Endodermal cell (in vitro differentiated cells): Measurements from ENCODE around the gene ZCWPW2. TPM values are rescaled to one million over a fixed set of nuclear protein-coding genes. Genes with fewer than 3 reads are reported as not detected.

Source experiments
- DNase-seq: peaks from one replicate; pipeline ENCODE4 v3.0.0-alpha.2; 2017
- H3K27ac ChIP-seq: 2 replicates; pipeline ENCODE4 v1.5.1; 2013; ENCODE audit warnings: mild to moderate bottlenecking, low read depth, low read length, moderate library complexity
- H3K27me3 ChIP-seq: 2 replicates; pipeline ENCODE4 v1.6.1; 2013; ENCODE audit warnings: mild to moderate bottlenecking, low read length, moderate library complexity; ENCODE audit not compliant: insufficient read depth, control insufficient read depth, poor library complexity, severe bottlenecking
- H3K36me3 ChIP-seq: 2 replicates; pipeline ENCODE4 v1.7.0; 2013; ENCODE audit warnings: mild to moderate bottlenecking, low read length, moderate library complexity; ENCODE audit not compliant: control insufficient read depth, insufficient read depth
- H3K4me1 ChIP-seq: one replicate; pipeline ENCODE4 v1.7.0; 2013; ENCODE audit warnings: low read length; ENCODE audit not compliant: control insufficient read depth, insufficient read depth
- H3K4me3 ChIP-seq: 2 replicates; pipeline ENCODE4 v1.5.1; 2013; ENCODE audit warnings: mild to moderate bottlenecking, low read length, moderate library complexity
- H3K9ac ChIP-seq: 2 replicates; pipeline ENCODE4 v1.6.1; 2013; ENCODE audit warnings: mild to moderate bottlenecking, low read length, moderate library complexity; ENCODE audit not compliant: poor library complexity, severe bottlenecking; ENCODE audit errors: extremely low read depth
- H3K9me3 ChIP-seq: 2 replicates; pipeline ENCODE4 v1.6.1; 2013; ENCODE audit warnings: mild to moderate bottlenecking, low read length, moderate library complexity; ENCODE audit not compliant: control insufficient read depth
- H3K27ac Mint-ChIP-seq: 2 replicates; pipeline ENCODE4 v1.8.0; 2020; ENCODE audit warnings: mixed read lengths
- H3K27me3 Mint-ChIP-seq: 2 replicates; pipeline ENCODE4 v1.8.0; 2021; ENCODE audit warnings: mild to moderate bottlenecking, mixed read lengths; ENCODE audit not compliant: insufficient read depth
- H3K36me3 Mint-ChIP-seq: 2 replicates; pipeline ENCODE4 v1.8.0; 2020; ENCODE audit warnings: low read depth, mixed read lengths
- H3K4me1 Mint-ChIP-seq: 2 replicates; pipeline ENCODE4 v1.8.0; 2020; ENCODE audit warnings: mixed read lengths
- H3K4me3 Mint-ChIP-seq: 2 replicates; pipeline ENCODE4 v1.8.0; 2020; ENCODE audit warnings: mild to moderate bottlenecking, moderate library complexity, mixed read lengths
- H3K9me3 Mint-ChIP-seq: 2 replicates; pipeline ENCODE4 v1.8.0; 2020; ENCODE audit warnings: mild to moderate bottlenecking, mixed read lengths
- whole genome bisulfite sequencing, 2 experiments: methylation state at CpG; one replicate each; pipeline versions ENCODE4 v1.1.5 to v1.1.7; 2013; ENCODE audit warnings: missing lambda C conversion rate in 2 of 2, mixed read lengths in 1 of 2; ENCODE audit not compliant: insufficient coverage in 1 of 2, insufficient read length in 1 of 2; 5-methylcytosine and 5-hydroxymethylcytosine counted together
- total RNA-seq, 2 donors: library from RNA; stranded (reverse); fragmentation: NEBNext Ultra II Directional in 1 of 2; extraction: Animal tissue kit (Norgen Biotek cat#: 25700) in 1 of 2; gene quantifications; 2 replicates in 1 of 2; 3 replicates in 1 of 2; pipeline ENCODE4 v1.2.1, GENCODE V29; 2021
- TF ChIP-seq, protein P1 (sequence below): fragments of 200-600 bp; sonication (generic); conservative IDR thresholded peaks from 2 replicates; pipeline ENCODE4 v1.5.0; 2021; ENCODE audit warnings: antibody characterized with exemption, mild to moderate bottlenecking

Gene ZCWPW2
- total RNA-seq, 2 donors from 2014 or later, result 0.82 TPM; not detected in 1

DNA sequence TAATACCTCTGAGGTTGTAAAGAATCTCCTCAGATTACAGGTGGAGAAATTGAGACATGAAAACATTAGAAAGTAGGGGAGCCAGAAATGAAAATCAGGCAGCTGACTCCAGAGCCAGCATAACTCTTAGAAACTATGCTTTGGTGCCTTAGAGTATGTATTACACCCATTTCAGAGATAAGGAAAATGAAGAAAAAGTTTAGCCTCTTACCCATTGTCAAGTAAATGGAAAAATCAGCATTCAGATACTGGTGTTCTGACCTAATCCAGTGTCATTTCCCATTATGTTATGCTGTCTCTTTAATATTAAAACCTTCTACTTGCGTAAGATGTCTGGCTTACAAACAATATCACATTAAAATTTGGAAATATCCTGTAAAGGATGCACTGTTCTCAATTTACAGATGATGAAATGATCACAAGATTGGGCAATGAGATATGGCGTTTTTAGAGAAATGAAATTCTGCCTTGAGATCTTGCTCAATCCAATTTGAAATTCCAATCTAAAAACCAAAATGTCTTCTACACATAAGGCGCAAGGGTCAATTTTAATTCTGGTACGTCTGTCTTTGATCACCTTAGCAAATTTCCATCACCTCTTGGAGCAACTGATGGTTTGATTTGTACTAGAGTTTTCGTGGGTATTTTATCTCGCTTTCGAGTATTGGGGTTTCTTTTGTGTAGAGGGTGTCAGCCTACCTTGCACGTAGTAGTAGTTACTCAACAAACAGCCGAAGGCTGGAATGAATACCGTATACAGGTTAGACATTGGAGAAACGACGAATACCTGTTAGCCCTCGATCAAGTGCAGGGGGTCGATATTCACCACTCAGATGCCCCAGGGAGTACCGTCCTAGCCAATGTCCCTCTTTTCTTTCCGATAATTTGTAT lies 902 bp upstream of the ZCWPW2 start:
- Mint-ChIP-seq H3K27ac (peak overlapping the region; percentile 98), H3K27me3 (no peaks in the 10 kb centered on the region), H3K36me3 (peaks cover 9% of the 10 kb centered on the region), H3K4me1 (peaks cover 37% of the 10 kb centered on the region), H3K9me3 (peaks cover 3% of the 10 kb centered on the region), H3K4me3 (peak overlapping the region; percentile 94)
- Histone ChIP-seq H3K27me3 (no peaks in the 10 kb centered on the region), H3K27ac (no peak overlapping the region), H3K4me3 (peak overlapping the region; percentile 89), H3K4me1 (peaks cover 6% of the 10 kb centered on the region), H3K36me3 (peaks cover 6% of the 10 kb centered on the region), H3K9me3 (peaks cover 10% of the 10 kb centered on the region), H3K9ac (peak overlapping the region; percentile 76)
- no peak for DNase-seq
- TF ChIP-seq, protein P1, sequence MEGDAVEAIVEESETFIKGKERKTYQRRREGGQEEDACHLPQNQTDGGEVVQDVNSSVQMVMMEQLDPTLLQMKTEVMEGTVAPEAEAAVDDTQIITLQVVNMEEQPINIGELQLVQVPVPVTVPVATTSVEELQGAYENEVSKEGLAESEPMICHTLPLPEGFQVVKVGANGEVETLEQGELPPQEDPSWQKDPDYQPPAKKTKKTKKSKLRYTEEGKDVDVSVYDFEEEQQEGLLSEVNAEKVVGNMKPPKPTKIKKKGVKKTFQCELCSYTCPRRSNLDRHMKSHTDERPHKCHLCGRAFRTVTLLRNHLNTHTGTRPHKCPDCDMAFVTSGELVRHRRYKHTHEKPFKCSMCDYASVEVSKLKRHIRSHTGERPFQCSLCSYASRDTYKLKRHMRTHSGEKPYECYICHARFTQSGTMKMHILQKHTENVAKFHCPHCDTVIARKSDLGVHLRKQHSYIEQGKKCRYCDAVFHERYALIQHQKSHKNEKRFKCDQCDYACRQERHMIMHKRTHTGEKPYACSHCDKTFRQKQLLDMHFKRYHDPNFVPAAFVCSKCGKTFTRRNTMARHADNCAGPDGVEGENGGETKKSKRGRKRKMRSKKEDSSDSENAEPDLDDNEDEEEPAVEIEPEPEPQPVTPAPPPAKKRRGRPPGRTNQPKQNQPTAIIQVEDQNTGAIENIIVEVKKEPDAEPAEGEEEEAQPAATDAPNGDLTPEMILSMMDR, result no peak
- 24 to 26% methylated on average over 11 to 16 of the region's 16 CpGs for WGBS, 2 experiments

DNA sequence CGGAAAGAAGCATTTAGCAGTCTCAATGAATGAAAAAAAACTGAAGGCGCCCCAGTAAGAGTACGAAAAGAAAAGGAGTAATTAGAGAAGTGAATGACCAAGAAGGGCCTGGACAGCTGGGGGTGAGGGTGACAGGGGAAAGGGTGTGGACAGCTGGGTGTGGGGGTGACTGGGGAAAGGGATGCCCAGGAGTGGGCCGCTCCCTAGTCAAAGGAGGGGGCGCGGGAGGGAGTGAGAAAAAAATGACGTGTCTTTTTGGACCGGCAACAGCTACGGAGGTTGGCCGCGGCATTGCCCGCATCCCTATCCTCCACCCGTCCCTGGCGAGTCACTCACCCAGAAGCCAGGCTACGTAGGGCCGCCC lies 274 bp upstream of the ZCWPW2 start:
- Histone ChIP-seq H3K27ac (peak overlapping the region; percentile 97), H3K9me3 (peaks cover 11% of the 10 kb centered on the region), H3K9ac (peak overlapping the region; percentile 76), H3K4me1 (peaks cover 6% of the 10 kb centered on the region), H3K27me3 (no peaks in the 10 kb centered on the region), H3K36me3 (peaks cover 7% of the 10 kb centered on the region), H3K4me3 (peak overlapping the region; percentile 89)
- TF ChIP-seq, protein P1, result no peak
- Mint-ChIP-seq H3K4me3 (peak overlapping the region; percentile 94), H3K36me3 (peaks cover 10% of the 10 kb centered on the region), H3K27me3 (no peaks in the 10 kb centered on the region), H3K9me3 (peaks cover 4% of the 10 kb centered on the region), H3K27ac (peak overlapping the region; percentile 98), H3K4me1 (peaks cover 31% of the 10 kb centered on the region)
- no peak for DNase-seq
- WGBS, 2 experiments, result 0% methylated on average over 7 to 16 of the region's 16 CpGs

DNA sequence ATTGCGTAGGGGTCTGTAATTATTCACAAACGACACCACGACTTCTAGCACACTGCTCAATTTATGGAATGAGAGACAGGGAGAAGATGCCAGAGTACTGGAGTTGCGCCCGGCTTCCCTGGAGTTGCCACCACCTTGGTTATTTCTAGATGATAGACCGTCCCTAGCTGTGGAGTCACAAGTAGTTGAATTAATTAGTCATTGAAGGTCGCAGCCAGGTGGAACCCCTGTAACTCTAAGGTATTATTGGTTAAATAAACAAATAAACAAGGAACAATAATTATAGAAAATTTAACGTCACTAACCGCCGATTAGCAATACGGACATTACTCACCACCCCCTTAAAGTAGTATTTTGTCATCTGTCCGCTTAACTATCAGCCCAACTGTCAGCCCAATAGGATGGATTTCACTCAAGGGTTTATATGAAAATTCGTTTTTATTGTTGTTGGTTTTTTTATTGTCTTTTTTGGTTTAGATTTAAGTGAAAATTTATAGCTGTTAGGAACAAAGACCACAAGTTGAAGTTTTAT lies 1.0 kb downstream of the ZCWPW2 start:
- H3K27ac Mint-ChIP-seq, result peak overlapping the region; percentile 98
- H3K27ac ChIP-seq, result peak overlapping the region; percentile 97
- DNase-seq, result no peak
- peaks cover 14% of the 10 kb centered on the region for H3K9me3 Mint-ChIP-seq
- H3K4me3 Mint-ChIP-seq, result peak overlapping the region; percentile 94
- peak overlapping the region; percentile 89 for H3K4me3 ChIP-seq
- peaks cover 6% of the 10 kb centered on the region for H3K4me1 ChIP-seq
- peaks cover 20% of the 10 kb centered on the region for H3K9me3 ChIP-seq
- H3K27me3 Mint-ChIP-seq, result no peaks in the 10 kb centered on the region
- no peaks in the 10 kb centered on the region for H3K27me3 ChIP-seq
- peaks cover 27% of the 10 kb centered on the region for H3K4me1 Mint-ChIP-seq
- peaks cover 20% of the 10 kb centered on the region for H3K36me3 Mint-ChIP-seq
- TF ChIP-seq, protein P1, result no peak
- WGBS, 2 experiments, result 15 to 43% methylated on average over 4 to 13 of the region's 13 CpGs
- peak overlapping the region; percentile 76 for H3K9ac ChIP-seq
- peaks cover 14% of the 10 kb centered on the region for H3K36me3 ChIP-seq
